Gastrocnemius medialis (tissue), 4 donors: ENCODE measurements around the gene PIK3R1.

Source experiments
- CTCF ChIP-seq, 5 experiments: fragments of 450-650 bp in 3 of 5; fragments of 200-600 bp in 2 of 5; sonication (generic) in 2 of 5; IDR thresholded peaks in 4 of 5; conservative IDR thresholded peaks in 1 of 5; 1 replicate in 4 of 5; 2 replicates in 1 of 5; pipeline ENCODE4 v1.5.1; 2016 to 2019; ENCODE audit warnings: antibody characterized with exemption in 5 of 5, mild to moderate bottlenecking in 3 of 5, moderate library complexity in 3 of 5
- POLR2A ChIP-seq, 2 donors: fragments of 450-650 bp; IDR thresholded peaks; one replicate each; pipeline ENCODE4 v1.6.1; 2017; ENCODE audit warnings: antibody characterized with exemption in 2 of 2, mild to moderate bottlenecking in 2 of 2, moderate library complexity in 2 of 2

- no peak for TF ChIP-seq CTCF (IDR thresholded peaks at IDR 0.05 in 4 of 5, conservative IDR thresholded peaks at IDR 0.05 in 1 of 5)
- TF ChIP-seq POLR2A (IDR thresholded peaks at IDR 0.05) = no peak
Observed at GRCh38 chr5:68347536-68347935, 132.0 kb downstream of the PIK3R1 start.
